ENCODE measurements around the gene HEXB.

- TF ChIP-seq CTCF (conservative IDR thresholded peaks at IDR 0.05 in 1 of 2, IDR thresholded peaks at IDR 0.05 in 1 of 2; ENCODE audit: low read depth in 1 of 2, low read length in 2 of 2) (no peak), EZH2 (IDR thresholded peaks at IDR 0.05; ENCODE audit: low read length, missing control alignments) (no peak)
These were observed 80.9 kb downstream of the HEXB start for GRCh38 chr5:74765929-74766328.
